22Rv1 (cell line): ENCODE data around the gene NXPH1.

Source experiments
- ZFX ChIP-seq: fragments of 450-650 bp; IDR thresholded peaks from 2 replicates; pipeline ENCODE4 v1.6.1; 2017; ENCODE audit warnings: antibody characterized with exemption, borderline replicate concordance
- TF ChIP-seq, protein P1 (sequence below): fragments of 450-650 bp; IDR thresholded peaks from 2 replicates; pipeline ENCODE4 v1.5.1; 2017; ENCODE audit warnings: mild to moderate bottlenecking

DNA sequence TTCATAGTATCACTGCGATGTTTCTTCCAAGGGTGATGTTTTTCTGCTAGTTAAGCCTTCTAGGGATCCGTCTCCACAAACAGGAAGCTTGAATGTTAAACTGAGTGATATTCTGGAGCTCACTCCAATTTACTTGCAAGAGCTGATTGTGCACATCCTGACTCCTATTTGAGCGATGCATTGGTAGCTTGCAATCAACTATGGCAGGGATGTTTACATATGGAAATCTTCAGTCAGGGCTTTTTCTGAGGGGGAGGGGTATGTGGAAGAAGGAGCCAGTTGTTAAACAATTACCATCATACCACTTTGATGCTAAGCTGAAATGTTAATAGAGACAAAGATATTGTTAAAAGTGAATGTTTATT lies 43.2 kb upstream of the NXPH1 start:
- TF ChIP-seq, protein P1, sequence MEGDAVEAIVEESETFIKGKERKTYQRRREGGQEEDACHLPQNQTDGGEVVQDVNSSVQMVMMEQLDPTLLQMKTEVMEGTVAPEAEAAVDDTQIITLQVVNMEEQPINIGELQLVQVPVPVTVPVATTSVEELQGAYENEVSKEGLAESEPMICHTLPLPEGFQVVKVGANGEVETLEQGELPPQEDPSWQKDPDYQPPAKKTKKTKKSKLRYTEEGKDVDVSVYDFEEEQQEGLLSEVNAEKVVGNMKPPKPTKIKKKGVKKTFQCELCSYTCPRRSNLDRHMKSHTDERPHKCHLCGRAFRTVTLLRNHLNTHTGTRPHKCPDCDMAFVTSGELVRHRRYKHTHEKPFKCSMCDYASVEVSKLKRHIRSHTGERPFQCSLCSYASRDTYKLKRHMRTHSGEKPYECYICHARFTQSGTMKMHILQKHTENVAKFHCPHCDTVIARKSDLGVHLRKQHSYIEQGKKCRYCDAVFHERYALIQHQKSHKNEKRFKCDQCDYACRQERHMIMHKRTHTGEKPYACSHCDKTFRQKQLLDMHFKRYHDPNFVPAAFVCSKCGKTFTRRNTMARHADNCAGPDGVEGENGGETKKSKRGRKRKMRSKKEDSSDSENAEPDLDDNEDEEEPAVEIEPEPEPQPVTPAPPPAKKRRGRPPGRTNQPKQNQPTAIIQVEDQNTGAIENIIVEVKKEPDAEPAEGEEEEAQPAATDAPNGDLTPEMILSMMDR: no peak
- TF ChIP-seq ZFX: no peak
